Astrocyte of the spinal cord (primary cell): ENCODE data around the gene KCNG2.

Experiments used
- DNase-seq: peaks from one replicate; pipeline ENCODE4 v3.0.0; 2011; ENCODE audit warnings: low read depth, low spot score
- H3K4me3 ChIP-seq: 2 replicates; pipeline ENCODE4 v1.5.1; 2011; ENCODE audit warnings: low read depth, mild to moderate bottlenecking, low read length, moderate library complexity
- in situ Hi-C: cut with HindIII; loops from 2 replicates; pipeline ENCODE4 v1.10.0; 2017; ENCODE audit warnings: low sequenced_read_pairs
- TF ChIP-seq, protein P1 (sequence below): IDR thresholded peaks from 2 replicates; pipeline ENCODE4 v1.5.1; 2012; ENCODE audit warnings: low read depth, mild to moderate bottlenecking, low read length, inconsistent platforms

The KCNG2 gene

GRCh38 chr18:79869591-79870300, 72.0 kb downstream of the KCNG2 start:
- in situ Hi-C loops, result no loop called here
- TF ChIP-seq, protein P1, sequence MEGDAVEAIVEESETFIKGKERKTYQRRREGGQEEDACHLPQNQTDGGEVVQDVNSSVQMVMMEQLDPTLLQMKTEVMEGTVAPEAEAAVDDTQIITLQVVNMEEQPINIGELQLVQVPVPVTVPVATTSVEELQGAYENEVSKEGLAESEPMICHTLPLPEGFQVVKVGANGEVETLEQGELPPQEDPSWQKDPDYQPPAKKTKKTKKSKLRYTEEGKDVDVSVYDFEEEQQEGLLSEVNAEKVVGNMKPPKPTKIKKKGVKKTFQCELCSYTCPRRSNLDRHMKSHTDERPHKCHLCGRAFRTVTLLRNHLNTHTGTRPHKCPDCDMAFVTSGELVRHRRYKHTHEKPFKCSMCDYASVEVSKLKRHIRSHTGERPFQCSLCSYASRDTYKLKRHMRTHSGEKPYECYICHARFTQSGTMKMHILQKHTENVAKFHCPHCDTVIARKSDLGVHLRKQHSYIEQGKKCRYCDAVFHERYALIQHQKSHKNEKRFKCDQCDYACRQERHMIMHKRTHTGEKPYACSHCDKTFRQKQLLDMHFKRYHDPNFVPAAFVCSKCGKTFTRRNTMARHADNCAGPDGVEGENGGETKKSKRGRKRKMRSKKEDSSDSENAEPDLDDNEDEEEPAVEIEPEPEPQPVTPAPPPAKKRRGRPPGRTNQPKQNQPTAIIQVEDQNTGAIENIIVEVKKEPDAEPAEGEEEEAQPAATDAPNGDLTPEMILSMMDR, result no peak
- no peak overlapping the region for H3K4me3 ChIP-seq
- no peak for DNase-seq

DNA sequence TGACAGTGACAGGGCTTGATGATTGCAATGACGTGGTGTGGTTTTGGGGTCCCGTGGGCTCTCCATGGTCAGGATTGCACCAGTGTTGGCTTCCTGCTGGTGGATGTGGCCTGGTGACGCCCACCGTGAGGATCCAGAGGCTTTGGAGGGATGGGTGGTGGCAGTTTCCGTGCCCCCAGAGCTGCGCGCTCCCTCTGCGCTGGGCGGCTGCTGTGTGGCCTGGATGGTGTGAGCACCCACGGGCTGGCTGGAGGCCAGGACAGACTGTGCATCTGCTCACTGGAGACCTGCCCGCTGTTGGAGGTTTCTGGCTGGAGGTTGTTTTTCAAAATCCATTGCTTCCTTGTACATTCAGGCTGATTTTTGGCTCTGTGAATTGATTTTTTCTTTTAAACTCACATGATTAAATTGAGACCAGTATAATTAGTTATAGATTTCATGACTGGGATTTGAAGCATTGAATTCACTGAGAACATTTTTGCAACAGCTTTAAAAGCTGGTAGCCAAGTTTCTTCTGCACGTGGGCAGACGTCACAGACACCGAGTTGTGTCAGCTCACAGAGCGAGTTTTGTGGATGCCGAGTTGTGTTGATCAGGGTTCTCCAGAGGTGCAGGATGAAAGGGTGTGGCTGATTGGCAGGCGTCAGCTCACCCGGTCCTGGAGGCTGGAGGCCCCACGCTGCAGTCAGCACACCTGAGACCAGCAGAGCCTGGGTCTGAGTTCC, 72.7 kb downstream of the KCNG2 start:
- H3K4me3 ChIP-seq, result no peak overlapping the region
- no peak for DNase-seq
- TF ChIP-seq, protein P1, result no peak
- in situ Hi-C loops, result no loop called here

DNA sequence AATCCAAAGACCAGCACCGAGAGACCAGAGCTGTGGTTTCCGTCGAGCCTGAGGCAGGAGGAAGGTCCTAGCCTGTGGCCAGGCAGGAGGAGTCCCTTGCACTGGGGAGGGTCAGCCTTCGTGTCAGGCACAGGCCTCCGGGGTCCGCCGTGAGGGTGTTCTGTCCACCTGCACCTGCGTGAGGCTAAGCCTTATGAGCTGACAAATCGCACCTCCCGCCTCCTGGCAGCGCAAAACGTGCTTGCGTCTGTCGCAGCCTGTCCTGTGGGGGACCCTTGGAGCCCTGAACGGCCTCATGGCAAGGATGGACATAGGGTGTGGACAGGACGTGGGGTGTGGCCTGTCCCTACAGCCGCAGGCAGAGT, 73.3 kb downstream of the KCNG2 start:
- H3K4me3 ChIP-seq, result no peak overlapping the region
- in situ Hi-C loops, result no loop called here
- DNase-seq, result no peak
- TF ChIP-seq, protein P1, result no peak

DNA sequence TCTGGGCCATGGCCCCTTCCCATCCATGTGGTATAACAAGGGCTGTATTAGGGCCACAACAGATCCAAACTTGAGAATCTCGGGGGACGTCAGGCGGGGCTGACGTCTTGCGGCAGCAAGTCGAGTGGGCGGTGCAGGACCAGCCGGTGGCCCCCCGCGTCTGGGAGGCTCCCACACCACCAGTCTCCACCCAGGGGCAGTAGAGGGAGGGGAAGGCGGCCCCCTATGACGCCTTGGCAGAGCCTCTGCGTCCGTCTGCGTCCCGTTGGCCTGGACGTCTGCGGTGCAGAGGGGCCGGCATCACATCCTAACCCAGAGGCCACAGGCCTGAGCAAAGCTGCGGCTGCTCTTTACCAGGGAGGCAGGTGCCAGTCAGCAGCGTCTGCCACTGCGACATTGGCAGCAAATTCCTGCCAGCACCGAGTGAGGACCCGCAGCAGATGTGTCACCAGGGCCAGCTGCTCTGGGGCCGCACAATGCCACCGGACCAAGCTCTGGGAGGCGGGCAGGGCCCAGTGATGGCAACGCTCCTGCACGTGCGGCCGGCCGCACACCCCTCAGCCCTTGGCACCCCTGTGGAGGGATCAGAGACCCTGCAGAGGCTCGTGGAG, 73.8 kb downstream of the KCNG2 start:
- H3K4me3 ChIP-seq, result no peak overlapping the region
- no peak for DNase-seq
- TF ChIP-seq, protein P1, result no peak
- in situ Hi-C loops, result no loop called here

DNA sequence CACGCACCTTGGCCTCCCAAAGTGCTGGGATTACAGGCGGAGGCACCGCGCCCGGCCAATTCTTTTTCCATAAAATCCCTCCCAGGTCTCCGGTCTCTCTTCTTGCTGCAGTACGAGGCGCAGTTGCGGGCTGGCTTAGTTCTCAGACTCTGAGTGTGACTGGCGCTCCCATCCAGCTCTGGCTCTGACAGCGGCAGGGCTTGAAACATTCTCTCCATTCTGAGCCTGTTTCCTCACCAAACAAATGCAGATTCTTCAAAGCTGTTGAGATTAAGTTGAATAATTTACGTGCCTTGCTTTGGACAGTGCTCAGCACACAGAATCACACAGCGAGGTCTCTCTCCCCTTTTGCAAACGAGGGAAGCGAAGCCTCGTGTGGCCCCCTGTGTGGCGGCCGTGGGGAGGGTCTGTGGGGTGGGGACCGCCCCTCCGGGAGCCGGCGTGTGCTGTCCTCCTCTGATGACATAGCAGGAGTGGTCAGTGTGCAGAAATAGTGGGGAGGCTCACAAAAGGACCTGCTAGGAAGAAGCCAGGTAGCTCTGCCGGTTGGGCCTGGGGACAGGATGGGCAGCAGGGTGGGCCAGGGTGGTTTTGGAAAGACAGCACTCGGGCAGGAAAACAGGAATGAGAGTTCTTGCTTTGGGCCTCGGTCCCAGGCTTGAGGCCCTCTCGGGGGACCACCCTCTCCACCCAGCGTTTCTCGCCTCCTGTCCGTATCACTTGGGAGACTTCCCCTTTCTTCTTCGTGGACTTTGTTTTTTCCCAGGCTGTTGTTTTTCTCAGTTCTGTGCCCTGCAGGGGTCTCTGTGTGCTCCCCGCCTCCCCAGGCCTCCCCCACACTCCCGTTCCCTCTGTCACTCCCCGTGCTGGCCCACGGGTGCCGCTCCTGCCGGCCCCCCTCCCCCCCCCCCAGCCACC, 75.0 kb downstream of the KCNG2 start:
- no peak overlapping the region for H3K4me3 ChIP-seq
- TF ChIP-seq, protein P1, result no peak
- in situ Hi-C loops, result no loop called here
- DNase-seq, result no peak
